M059J (cell line): Measurements from ENCODE around the gene WDSUB1. TPM values are rescaled to one million over a fixed set of nuclear protein-coding genes. Genes with fewer than 3 reads are reported as not detected.

Experiments used
- DNase-seq: peaks from one replicate; pipeline ENCODE4 v3.0.0-alpha.2; 2012; ENCODE audit warnings: low read depth
- total RNA-seq: library from RNA; depleted of rRNA; stranded (reverse); fragments of >200 nt; shearing (Covaris generic); gene quantifications from 2 replicates; pipeline ENCODE4 v1.2.3, GENCODE V29; 2014; rRNA removed

The WDSUB1 gene
- 6.8 and 7.8 TPM in 2 replicates for total RNA-seq

GRCh38 chr2:159285929-159286708 lies at the start of gene WDSUB1:
Gene WDSUB1, minus strand, starts transcription at chr2:159286703. Its CDS starts 3,634 bp downstream, at chr2:159283069.
- peak; percentile 73 for DNase-seq

GRCh38 chr2:159326569-159327255 lies 40.2 kb upstream of the WDSUB1 start:
- DNase-seq, result no peak

GRCh38 chr2:159322419-159322818 lies 35.9 kb upstream of the WDSUB1 start:
- no peak for DNase-seq

GRCh38 chr2:159317392-159318088 lies 31.0 kb upstream of the WDSUB1 start:
- no peak for DNase-seq

- no peak for DNase-seq
Measured at GRCh38 chr2:159307942-159308341, 21.4 kb upstream of the WDSUB1 start.

- DNase-seq, result no peak
Measured at GRCh38 chr2:159300586-159300985, 14.1 kb upstream of the WDSUB1 start.

GRCh38 chr2:159298967-159299366 lies 12.5 kb upstream of the WDSUB1 start:
- no peak for DNase-seq

GRCh38 chr2:159297042-159297707 lies 10.7 kb upstream of the WDSUB1 start:
- no peak for DNase-seq

GRCh38 chr2:159292157-159292556 lies 5.7 kb upstream of the WDSUB1 start:
- no peak for DNase-seq

- DNase-seq, result peak; percentile 61
Measured at GRCh38 chr2:159290289-159290907, 3.9 kb upstream of the WDSUB1 start.

GRCh38 chr2:159287733-159288132 lies 1.2 kb upstream of the WDSUB1 start:
- DNase-seq, result no peak

- DNase-seq, result peak; percentile 95
Measured at GRCh38 chr2:159286709-159287441, 372 bp upstream of the WDSUB1 start.

- no peak for DNase-seq
Measured at GRCh38 chr2:159285433-159285832, 1.1 kb downstream of the WDSUB1 start.

GRCh38 chr2:159283529-159283928 lies 3.0 kb downstream of the WDSUB1 start:
- no peak for DNase-seq

GRCh38 chr2:159281002-159281401 lies 5.5 kb downstream of the WDSUB1 start:
- no peak for DNase-seq

GRCh38 chr2:159279700-159280099 lies 6.8 kb downstream of the WDSUB1 start:
- no peak for DNase-seq

GRCh38 chr2:159275111-159275510 lies 11.4 kb downstream of the WDSUB1 start:
- DNase-seq, result no peak

GRCh38 chr2:159272156-159272555 lies 14.3 kb downstream of the WDSUB1 start:
- DNase-seq, result no peak

- DNase-seq, result no peak
Measured at GRCh38 chr2:159270744-159271379, 15.6 kb downstream of the WDSUB1 start.

- no peak for DNase-seq
Measured at GRCh38 chr2:159267921-159268320, 18.6 kb downstream of the WDSUB1 start.
